CD4-positive, alpha-beta T cell (primary cell): Measurements from ENCODE around the gene SORBS1. TPM values are rescaled to one million over a fixed set of nuclear protein-coding genes. Genes with fewer than 3 reads are reported as not detected.

Experiments
- ATAC-seq: fragments of 200-7000 bp; cut with Tn5 transposase; one replicate; pipeline ENCODE4 v1.10.0; 2022; ENCODE audit warnings: mild to moderate bottlenecking; ENCODE audit not compliant: poor library complexity
- CTCF ChIA-PET: fragments of 350-600 bp; sonication (Branson Sonifier 250); formaldehyde crosslinking; loops from one replicate; lab custom pipeline; 2021; ENCODE audit warnings: antibody characterized with exemption, inconsistent platforms; lab: Charles Lee
- POLR2A ChIA-PET: fragments of 350-600 bp; sonication (Branson Sonifier 250); formaldehyde crosslinking; loops from one replicate; lab custom pipeline; 2021; ENCODE audit warnings: antibody characterized with exemption, inconsistent platforms; lab: Charles Lee
- DNase-seq, 14 experiments: peaks; one replicate each; pipeline ENCODE4 v3.0.0-alpha.2; 2013 to 2020; ENCODE audit warnings: mixed read lengths in 2 of 14
- H3K27ac ChIP-seq, 2 donors: one replicate each; pipeline versions ENCODE4 v1.5.1 to v1.7.0; 2013; ENCODE audit warnings: low read length in 2 of 2, low read depth in 1 of 2, mild to moderate bottlenecking in 1 of 2
- H3K27me3 ChIP-seq, 2 experiments: 1 replicate in 1 of 2; 2 replicates in 1 of 2; pipeline versions ENCODE4 v1.6.1 to v1.7.0; 2013; ENCODE audit warnings: low read length in 2 of 2, control low read depth in 1 of 2, mild to moderate bottlenecking in 1 of 2, moderate library complexity in 1 of 2; ENCODE audit not compliant: insufficient read depth in 2 of 2, control insufficient read depth in 1 of 2
- H3K36me3 ChIP-seq: one replicate; pipeline ENCODE4 v1.6.1; 2013; ENCODE audit warnings: low read length, control low read depth; ENCODE audit not compliant: insufficient read depth
- H3K4me1 ChIP-seq: one replicate; pipeline ENCODE4 v1.6.1; 2013; ENCODE audit warnings: low read length, control low read depth; ENCODE audit not compliant: insufficient read depth
- H3K4me3 ChIP-seq: one replicate; pipeline ENCODE4 v1.5.1; 2013; ENCODE audit warnings: mild to moderate bottlenecking, low read length, moderate library complexity
- H3K9me3 ChIP-seq, 2 experiments: 1 replicate in 1 of 2; 2 replicates in 1 of 2; pipeline versions ENCODE4 v1.6.1 to v1.7.0; 2013; ENCODE audit warnings: low read length in 2 of 2, mild to moderate bottlenecking in 2 of 2, control low read depth in 1 of 2, moderate library complexity in 1 of 2; ENCODE audit not compliant: control insufficient read depth in 1 of 2, insufficient read depth in 1 of 2
- H3K27ac Mint-ChIP-seq: one replicate; pipeline ENCODE4 v1.8.0; 2020; ENCODE audit warnings: mixed read lengths
- H3K27me3 Mint-ChIP-seq: one replicate; pipeline ENCODE4 v1.8.0; 2021; ENCODE audit warnings: mixed read lengths
- H3K36me3 Mint-ChIP-seq: one replicate; pipeline ENCODE4 v1.8.0; 2021; ENCODE audit warnings: low read depth, mixed read lengths
- H3K4me1 Mint-ChIP-seq: one replicate; pipeline ENCODE4 v1.8.0; 2021; ENCODE audit warnings: low read depth, mixed read lengths
- H3K4me3 Mint-ChIP-seq: one replicate; pipeline ENCODE4 v1.8.0; 2020; ENCODE audit warnings: mild to moderate bottlenecking, mixed read lengths
- H3K9me3 Mint-ChIP-seq: one replicate; pipeline ENCODE4 v1.8.0; 2020; ENCODE audit warnings: mixed read lengths
- intact Hi-C, 2 experiments: fragments of 100-400 bp; cut with DNase I in 1 of 2; cut with micrococcal nuclease in 1 of 2; formaldehyde crosslinking; loops; one replicate each; pipeline versions ENCODE4 v1.15.1 to v1.9.0; 2023 to 2025; cut with DNase I, micrococcal nuclease
- total RNA-seq, 174 experiments: library from RNA in 2 of 174; stranded (reverse) in 2 of 174; gene quantifications; one replicate each; pipeline ENCODE4 v1.2.3 and lab custom pipeline; 2021 to 2026
- TF ChIP-seq, protein P1 (sequence below): fragments of 200-600 bp; IDR thresholded peaks from one replicate; pipeline ENCODE4 v1.8.0; 2022; ENCODE audit warnings: antibody characterized with exemption, mild to moderate bottlenecking

SORBS1 gene
- total RNA-seq, 2 experiments from 2014 or later: 1.4 to 1.8 TPM

DNA sequence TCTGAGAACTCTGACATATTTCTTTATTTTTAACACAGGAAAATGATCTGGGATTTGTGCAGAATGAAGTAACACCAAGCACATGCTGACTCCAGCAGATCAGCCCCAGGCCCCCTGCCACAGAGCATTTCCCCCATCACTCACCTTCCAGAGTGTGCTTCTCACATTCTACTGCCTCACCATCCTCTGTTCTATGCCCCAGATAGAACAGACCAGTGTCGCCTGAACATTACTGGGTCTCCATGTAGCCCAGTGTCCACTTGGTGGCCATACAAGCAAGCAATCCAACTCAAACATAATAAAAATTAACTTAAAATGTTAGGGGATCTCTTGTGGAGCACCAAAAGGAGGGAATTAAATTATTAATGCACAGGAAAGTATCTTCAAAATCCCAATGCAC is 58.8 kb downstream of the SORBS1 start:
- no peaks in the 10 kb centered on the region for H3K36me3 Mint-ChIP-seq
- no peak overlapping the region for H3K4me3 Mint-ChIP-seq
- DNase-seq: no peak

DNA sequence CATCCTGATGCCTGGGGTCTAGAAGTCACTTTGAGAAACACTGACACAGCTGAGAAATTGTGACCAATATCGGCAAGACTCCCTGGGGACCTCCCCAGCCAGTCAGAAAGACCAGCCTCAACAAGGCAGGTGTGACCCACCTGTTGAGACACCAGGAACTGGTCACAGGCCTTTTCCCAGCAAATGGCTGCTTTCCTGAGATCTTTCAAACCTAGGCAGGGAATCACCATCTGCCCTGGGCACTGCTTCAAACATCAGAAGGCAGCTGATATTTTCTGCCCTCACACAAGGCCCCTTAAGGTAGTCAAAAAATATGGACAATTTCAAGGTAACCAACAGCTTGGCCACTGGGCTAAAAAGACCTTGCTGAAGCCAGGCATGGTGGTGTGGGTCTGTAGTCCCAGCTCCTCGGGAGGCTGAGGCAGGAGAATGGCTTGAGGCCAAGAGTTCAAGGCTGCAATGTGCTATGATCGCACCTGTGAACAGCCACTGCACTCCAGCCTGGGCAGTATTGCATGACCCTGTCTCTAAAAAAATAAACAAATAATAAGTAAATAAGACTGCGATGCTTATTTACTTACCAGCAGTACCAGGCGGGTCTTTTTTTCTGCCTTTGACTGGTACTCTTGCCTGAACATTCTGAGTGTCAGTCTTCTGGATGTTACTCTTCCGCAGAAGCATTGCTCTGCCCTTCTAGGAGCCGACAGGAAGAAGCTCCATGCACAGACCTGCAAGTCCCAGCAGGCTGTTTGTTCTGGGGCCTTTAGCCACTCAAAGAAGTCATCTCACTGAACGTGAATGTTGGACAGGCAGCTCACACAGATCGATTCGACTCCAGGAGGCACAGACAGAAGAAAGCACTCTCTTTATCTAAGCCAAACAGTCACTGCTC is 59.7 kb downstream of the SORBS1 start:
- H3K4me1 Mint-ChIP-seq: no peaks in the 10 kb centered on the region
- no peak overlapping the region for H3K27ac Mint-ChIP-seq
- intact Hi-C loops: no loop called here
- no peaks in the 10 kb centered on the region for H3K4me1 ChIP-seq
- H3K27ac ChIP-seq: no peak overlapping the region
- ATAC-seq: no peak
- no peaks in the 10 kb centered on the region for H3K36me3 Mint-ChIP-seq
- CTCF ChIA-PET: no interaction called here
- no peaks in the 10 kb centered on the region for H3K27me3 Mint-ChIP-seq
- H3K4me3 Mint-ChIP-seq: no peak overlapping the region
- POLR2A ChIA-PET: no interaction called here
- no peak for DNase-seq
- H3K36me3 ChIP-seq: no peaks in the 10 kb centered on the region
- no peak overlapping the region for H3K4me3 ChIP-seq
- no peaks in the 10 kb centered on the region for H3K9me3 Mint-ChIP-seq
- no peaks in the 10 kb centered on the region for H3K9me3 ChIP-seq
- TF ChIP-seq, protein P1, sequence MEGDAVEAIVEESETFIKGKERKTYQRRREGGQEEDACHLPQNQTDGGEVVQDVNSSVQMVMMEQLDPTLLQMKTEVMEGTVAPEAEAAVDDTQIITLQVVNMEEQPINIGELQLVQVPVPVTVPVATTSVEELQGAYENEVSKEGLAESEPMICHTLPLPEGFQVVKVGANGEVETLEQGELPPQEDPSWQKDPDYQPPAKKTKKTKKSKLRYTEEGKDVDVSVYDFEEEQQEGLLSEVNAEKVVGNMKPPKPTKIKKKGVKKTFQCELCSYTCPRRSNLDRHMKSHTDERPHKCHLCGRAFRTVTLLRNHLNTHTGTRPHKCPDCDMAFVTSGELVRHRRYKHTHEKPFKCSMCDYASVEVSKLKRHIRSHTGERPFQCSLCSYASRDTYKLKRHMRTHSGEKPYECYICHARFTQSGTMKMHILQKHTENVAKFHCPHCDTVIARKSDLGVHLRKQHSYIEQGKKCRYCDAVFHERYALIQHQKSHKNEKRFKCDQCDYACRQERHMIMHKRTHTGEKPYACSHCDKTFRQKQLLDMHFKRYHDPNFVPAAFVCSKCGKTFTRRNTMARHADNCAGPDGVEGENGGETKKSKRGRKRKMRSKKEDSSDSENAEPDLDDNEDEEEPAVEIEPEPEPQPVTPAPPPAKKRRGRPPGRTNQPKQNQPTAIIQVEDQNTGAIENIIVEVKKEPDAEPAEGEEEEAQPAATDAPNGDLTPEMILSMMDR: no peak
- peaks cover 0 to 5% of the 10 kb centered on the region in 2 experiments for H3K27me3 ChIP-seq

More for the DNA sequence above, 58.8 kb downstream of the SORBS1 start:
- Mint-ChIP-seq H3K27me3 (no peaks in the 10 kb centered on the region), H3K9me3 (no peaks in the 10 kb centered on the region), H3K4me1 (no peaks in the 10 kb centered on the region), H3K27ac (no peak overlapping the region)
- intact Hi-C loops: no loop called here
- no peak for ATAC-seq
- TF ChIP-seq, protein P1: no peak
- ChIA-PET CTCF (no interaction called here), POLR2A (no interaction called here)
- Histone ChIP-seq H3K27ac (no peak overlapping the region), H3K36me3 (no peaks in the 10 kb centered on the region), H3K27me3 (peaks cover 0 to 7% of the 10 kb centered on the region in 2 experiments), H3K9me3 (no peaks in the 10 kb centered on the region), H3K4me3 (no peak overlapping the region), H3K4me1 (no peaks in the 10 kb centered on the region)

DNA sequence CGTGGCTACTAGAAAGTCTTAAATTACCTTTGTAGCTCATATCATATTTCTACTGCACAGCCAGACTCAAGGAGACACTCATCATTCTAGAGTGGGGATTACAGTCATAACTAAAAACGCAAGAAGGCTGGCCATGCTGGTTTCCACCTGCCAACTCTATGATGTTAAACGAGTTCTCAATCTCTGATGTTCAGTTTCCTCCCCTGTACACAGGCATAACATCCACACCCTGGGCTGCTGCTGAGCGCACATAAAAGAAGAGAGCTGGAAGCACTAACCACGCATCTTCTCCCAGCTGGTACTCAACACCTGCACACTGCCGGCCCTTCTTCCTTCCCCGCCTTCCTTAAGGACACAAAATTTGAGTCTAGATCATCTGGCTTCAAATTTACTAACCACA is 60.5 kb downstream of the SORBS1 start:
- Mint-ChIP-seq H3K4me3 (no peak overlapping the region), H3K27ac (no peak overlapping the region), H3K36me3 (no peaks in the 10 kb centered on the region), H3K27me3 (no peaks in the 10 kb centered on the region), H3K4me1 (no peaks in the 10 kb centered on the region), H3K9me3 (no peaks in the 10 kb centered on the region)
- no peak for ATAC-seq
- no peaks in the 10 kb centered on the region for H3K36me3 ChIP-seq
- no peaks in the 10 kb centered on the region for H3K9me3 ChIP-seq
- H3K4me1 ChIP-seq: no peaks in the 10 kb centered on the region
- DNase-seq: no peak
- no peak overlapping the region for H3K4me3 ChIP-seq
- TF ChIP-seq, protein P1: no peak
- ChIA-PET CTCF (interaction anchor here (0.6 kb wide), 1 partner anchor 10 kb away, joined by 3 read pairs; no protein-coding TSS in a partner anchor), POLR2A (no interaction called here)
- no peak overlapping the region for H3K27ac ChIP-seq
- intact Hi-C loops: no loop called here
- peaks cover 0 to 4% of the 10 kb centered on the region in 2 experiments for H3K27me3 ChIP-seq
